Parietal lobe (tissue), 2 donors: ENCODE data around the gene BAX. TPM values are rescaled to one million over a fixed set of nuclear protein-coding genes. Genes with fewer than 3 reads are reported as not detected.

Source experiments
- small RNA-seq: library from RNA; depleted of rRNA; stranded (forward); fragments of <200 nt; gene quantifications from one replicate; pipeline ENCODE3, GENCODE V24; 2014; ENCODE audit warnings: low replicate concordance
- total RNA-seq: library from RNA; depleted of rRNA; stranded (reverse); fragments of >200 nt; gene quantifications from one replicate; pipeline ENCODE4 v1.2.3, GENCODE V29; 2014

Gene BAX
- total RNA-seq: 7.8 TPM

DNA sequence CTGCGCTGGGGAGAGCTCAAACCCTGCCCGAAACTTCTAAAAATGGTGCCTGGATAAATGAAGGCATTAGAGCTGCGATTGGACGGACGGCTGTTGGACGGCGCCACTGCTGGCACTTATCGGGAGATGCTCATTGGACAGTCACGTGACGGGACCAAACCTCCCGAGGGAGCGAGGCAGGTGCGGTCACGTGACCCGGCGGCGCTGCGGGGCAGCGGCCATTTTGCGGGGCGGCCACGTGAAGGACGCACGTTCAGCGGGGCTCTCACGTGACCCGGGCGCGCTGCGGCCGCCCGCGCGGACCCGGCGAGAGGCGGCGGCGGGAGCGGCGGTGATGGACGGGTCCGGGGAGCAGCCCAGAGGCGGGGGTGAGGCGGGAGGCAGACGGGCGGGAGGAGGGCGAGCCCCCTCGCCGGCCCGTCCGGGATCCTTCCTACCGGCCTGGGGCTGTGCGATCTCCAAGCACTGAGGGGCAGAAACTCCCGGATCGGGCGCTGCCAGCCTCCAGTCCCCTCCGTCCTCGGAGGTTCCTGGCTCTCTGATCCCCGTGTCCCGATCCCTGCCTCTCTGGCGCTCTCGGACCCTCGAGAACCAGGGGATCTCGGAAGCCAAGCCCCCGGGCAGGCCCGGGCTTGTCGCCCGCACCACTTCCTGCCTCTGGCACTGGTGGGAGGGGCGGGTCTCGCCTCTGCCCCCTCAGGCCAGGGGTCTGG, at the start of gene BAX:
Gene BAX, plus strand, starts transcription at position 281 of the 713 bp plus-strand sequence. Its CDS starts 54 bp downstream, at position 335.

DNA sequence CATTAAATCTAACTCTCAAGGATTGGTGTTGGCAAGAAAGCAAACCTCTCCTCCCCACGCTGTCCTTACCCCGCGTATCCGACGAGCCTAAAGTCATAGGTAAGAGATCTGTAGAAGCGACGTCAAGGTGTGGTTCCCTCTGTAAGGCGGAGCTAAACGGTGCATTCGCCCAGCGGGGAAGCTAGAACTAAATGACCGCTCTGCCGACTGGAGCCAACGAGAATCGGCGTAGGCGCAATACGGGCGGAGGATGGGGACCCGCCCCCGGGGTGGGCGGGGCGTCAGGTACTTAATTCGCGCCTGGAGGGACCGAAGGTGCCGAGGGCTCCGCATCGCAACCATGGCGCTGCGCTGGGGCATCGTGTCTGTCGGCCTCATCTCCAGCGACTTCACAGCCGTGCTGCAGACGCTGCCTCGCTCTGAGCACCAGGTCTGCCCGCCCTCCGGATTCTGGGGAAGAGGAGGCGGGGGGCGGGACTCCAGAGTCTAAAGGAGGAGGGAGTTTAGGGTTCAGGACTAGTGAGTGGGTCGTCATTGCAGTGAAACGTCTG, 21.2 kb upstream of the BAX start, which contains the start of gene DHDH:
Gene DHDH, plus strand, starts transcription at position 318 of the 551 bp plus-strand sequence. Its CDS starts 23 bp downstream, at position 341.

DNA sequence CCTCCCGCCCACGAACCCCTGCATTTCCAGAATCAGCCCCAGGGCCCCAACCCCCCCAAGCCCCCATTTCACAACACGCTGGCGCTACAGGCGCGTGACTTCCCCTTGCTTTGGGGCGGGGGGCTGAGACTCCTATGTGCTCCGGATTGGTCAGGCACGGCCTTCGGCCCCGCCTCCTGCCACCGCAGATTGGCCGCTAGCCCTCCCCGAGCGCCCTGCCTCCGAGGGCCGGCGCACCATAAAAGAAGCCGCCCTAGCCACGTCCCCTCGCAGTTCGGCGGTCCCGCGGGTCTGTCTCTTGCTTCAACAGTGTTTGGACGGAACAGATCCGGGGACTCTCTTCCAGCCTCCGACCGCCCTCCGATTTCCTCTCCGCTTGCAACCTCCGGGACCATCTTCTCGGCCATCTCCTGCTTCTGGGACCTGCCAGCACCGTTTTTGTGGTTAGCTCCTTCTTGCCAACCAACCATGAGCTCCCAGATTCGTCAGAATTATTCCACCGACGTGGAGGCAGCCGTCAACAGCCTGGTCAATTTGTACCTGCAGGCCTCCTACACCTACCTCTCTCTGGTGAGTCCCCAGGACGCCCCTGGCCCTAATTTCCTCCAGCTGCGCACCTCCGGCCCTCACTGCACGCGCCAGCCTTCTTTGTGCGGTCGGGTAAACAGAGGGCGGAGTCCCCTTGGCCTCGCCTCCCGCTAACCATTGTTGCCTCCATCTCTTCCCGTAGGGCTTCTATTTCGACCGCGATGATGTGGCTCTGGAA, 10.5 kb downstream of the BAX start, which contains the start of gene FTL:
Gene FTL, plus strand, starts transcription at position 270 of the 766 bp plus-strand sequence. Its CDS starts 199 bp downstream, at position 469.

DNA sequence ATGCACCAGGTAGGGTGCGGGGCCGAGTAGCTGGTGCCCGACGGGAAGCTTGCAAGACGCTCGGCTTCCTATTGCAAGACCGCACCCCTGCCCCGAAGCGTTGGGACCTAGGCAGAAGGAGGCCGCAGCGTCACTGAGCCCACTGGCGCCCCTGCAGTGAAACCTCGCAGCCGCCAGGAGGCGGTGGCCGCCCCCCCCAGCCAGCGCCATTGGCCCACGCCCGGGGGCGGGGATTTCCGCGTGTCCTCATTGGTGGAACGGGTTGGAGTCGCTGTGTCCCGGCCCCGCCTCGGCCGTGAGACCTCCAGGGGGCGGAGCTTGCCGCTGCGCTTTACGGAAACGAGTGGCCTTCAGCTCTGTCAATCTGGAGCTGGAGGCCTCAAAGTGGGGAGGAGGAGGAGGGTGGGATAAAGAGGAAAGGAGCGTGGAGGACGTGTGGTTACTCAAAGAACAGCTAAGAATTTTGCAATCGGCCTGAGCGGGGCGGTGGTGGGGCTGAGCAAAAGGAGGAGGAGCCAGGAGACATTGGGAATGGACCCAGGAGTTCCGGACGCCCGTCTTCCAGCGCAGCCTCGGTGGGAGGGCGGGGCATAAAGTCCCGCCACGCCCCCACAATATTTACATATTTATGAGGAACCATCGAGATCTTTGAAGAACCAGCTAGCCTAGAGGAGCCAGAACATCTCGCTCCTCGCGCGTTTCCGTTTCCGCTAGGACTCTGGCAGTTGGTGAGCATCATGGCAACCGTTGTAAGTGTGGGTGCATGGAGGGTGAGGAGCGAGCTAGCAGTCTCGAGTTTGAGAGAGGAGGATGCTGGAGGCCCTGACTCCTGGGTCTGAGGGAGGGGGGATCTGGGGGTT, 38.7 kb downstream of the BAX start, which contains the start of the genes GYS1 and RUVBL2:
Gene GYS1, minus strand, starts transcription at position 135 of the 860 bp plus-strand sequence. CDS start 197 bp downstream, outside the sequence.
Gene RUVBL2, plus strand, starts transcription at position 713 of the 860 bp plus-strand sequence. Its CDS starts 25 bp downstream, at position 738.

Small RNAs within 50 kb of the gene (small RNA-seq; reads per million reads assigned to genes)
- gene AC026803.1 (not detected), gene MIR6798 (not detected)

Other genes with a start within 250 kb of the BAX start
- gene MAMSTR, start 235.2 kb upstream of the BAX start, total RNA-seq: 1.3 TPM
- 7.5 TPM for gene RASIP1, start 214.3 kb upstream of the BAX start, total RNA-seq
- gene IZUMO1, start 208.0 kb upstream of the BAX start, total RNA-seq: not detected
- 0.31 TPM for gene FUT1, start 202.2 kb upstream of the BAX start, total RNA-seq
- not detected for gene FGF21, start 199.4 kb upstream of the BAX start, total RNA-seq
- 14.4 TPM for gene BCAT2, start 143.8 kb upstream of the BAX start, total RNA-seq
- gene HSD17B14, start 118.4 kb upstream of the BAX start, total RNA-seq: 1.3 TPM
- gene PLEKHA4, start 86.3 kb upstream of the BAX start, total RNA-seq: not detected
- gene PPP1R15A, start 82.5 kb upstream of the BAX start, total RNA-seq: 31.6 TPM
- not detected for gene TULP2, start 56.1 kb upstream of the BAX start, total RNA-seq
- gene NUCB1, start 54.6 kb upstream of the BAX start, total RNA-seq: 46.6 TPM
- not detected for gene DHDH, start 21.2 kb upstream of the BAX start, total RNA-seq
- 551 TPM for gene FTL, start 10.4 kb downstream of the BAX start, total RNA-seq
- 27.5 TPM for gene GYS1, start 38.4 kb downstream of the BAX start, total RNA-seq
- 92.6 TPM for gene RUVBL2, start 39.0 kb downstream of the BAX start, total RNA-seq
- gene LHB, start 62.2 kb downstream of the BAX start, total RNA-seq: not detected
- gene CGB3, start 69.5 kb downstream of the BAX start, total RNA-seq: not detected
- gene CGB2, start 77.0 kb downstream of the BAX start, total RNA-seq: not detected
- gene CGB1, start 82.0 kb downstream of the BAX start, total RNA-seq: not detected
- gene CGB5, start 89.0 kb downstream of the BAX start, total RNA-seq: not detected
- gene CGB8, start 94.2 kb downstream of the BAX start, total RNA-seq: not detected
- gene CGB7, start 102.9 kb downstream of the BAX start, total RNA-seq: not detected
- gene NTF4, start 109.9 kb downstream of the BAX start, total RNA-seq: not detected
- not detected for gene KCNA7, start 117.8 kb downstream of the BAX start, total RNA-seq
- gene SNRNP70, start 130.6 kb downstream of the BAX start, total RNA-seq: 278 TPM
- gene LIN7B, start 159.5 kb downstream of the BAX start, total RNA-seq: 21.6 TPM
- gene C19orf73, start 164.3 kb downstream of the BAX start, total RNA-seq: not detected
- 37.6 TPM for gene PPFIA3, start 164.7 kb downstream of the BAX start, total RNA-seq
- 0.31 TPM for gene HRC, start 200.5 kb downstream of the BAX start, total RNA-seq
- gene TRPM4, start 202.9 kb downstream of the BAX start, total RNA-seq: 6.6 TPM